GM12878 (cell line): Measurements from ENCODE around the gene LOXL4. TPM values are rescaled to one million over a fixed set of nuclear protein-coding genes. Genes with fewer than 3 reads are reported as not detected.
"Not testable (repeated sequence)": the region's sequence is repeated elsewhere in the genome, so short reads cannot be mapped to it uniquely, and the experiment has no call there.

Experiments
- ATAC-seq: fragments of 200-7000 bp; cut with Tn5 transposase; 3 replicates; pipeline ENCODE4 v1.9.1; 2020; ENCODE audit warnings: mild to moderate bottlenecking, moderate library complexity
- BruUV-seq: library from RNA; stranded (reverse); fragments of 400-500 nt; replicated peaks from 2 replicates; lab custom pipeline; 2021; lab: Mats Ljungman, UMichigan
- CTCF ChIA-PET: fragments of 300-600 bp; sonication (Branson Sonifier 250); formaldehyde crosslinking; extraction: SDS; loops from one replicate; lab custom pipeline; 2021; ENCODE audit warnings: inconsistent platforms; lab: Yijun Ruan, JAX
- POLR2A ChIA-PET: fragments of 350-600 bp; formaldehyde crosslinking; extraction: SDS; loops from one replicate; lab custom pipeline; 2021; ENCODE audit warnings: inconsistent platforms; lab: Charles Lee
- RAD21 ChIA-PET: fragments of 300-600 bp; sonication (Branson Sonifier 250); formaldehyde crosslinking; loops from one replicate; lab custom pipeline; 2023; ENCODE audit warnings: antibody characterized with exemption; ENCODE audit not compliant: unreplicated experiment; lab: Charles Lee
- SMC1A ChIA-PET: fragments of 300-600 bp; sonication (Branson Sonifier 250); formaldehyde crosslinking; loops from one replicate; lab custom pipeline; 2023; ENCODE audit not compliant: unreplicated experiment, uncharacterized antibody; lab: Charles Lee
- DNase-seq: peaks from one replicate; pipeline ENCODE4 v3.0.0-alpha.2; 2011; ENCODE audit warnings: low read depth, low spot score
- FAIRE-seq: peaks from 3 replicates; lab custom pipeline; 2011; peaks lifted over from hg19 to GRCh38; lab: Jason Lieb, UNC
- H2AFZ ChIP-seq: 2 replicates; pipeline ENCODE4 v1.6.0; 2011; ENCODE audit warnings: low read depth, low read length, control low read depth; ENCODE audit not compliant: control insufficient read depth
- H3K27ac ChIP-seq: 2 replicates; pipeline ENCODE4 v1.5.1; 2011; ENCODE audit warnings: control low read depth; ENCODE audit not compliant: control insufficient read depth, insufficient read depth
- H3K27me3 ChIP-seq, 2 experiments: replicated peaks in 1 of 2; 2 replicates each; pipeline versions ENCODE4 v1.6.0 to v1.6.1; 2011; ENCODE audit warnings: low read length in 1 of 2; ENCODE audit not compliant: control insufficient read depth in 2 of 2, insufficient read depth in 2 of 2
- H3K36me3 ChIP-seq, 2 experiments: 2 replicates each; pipeline ENCODE4 v1.5.1; 2011; ENCODE audit warnings: low read length in 1 of 2; ENCODE audit not compliant: control insufficient read depth in 2 of 2, insufficient read depth in 2 of 2
- H3K4me1 ChIP-seq: 2 replicates; pipeline ENCODE4 v1.6.1; 2011; ENCODE audit warnings: mild to moderate bottlenecking, low read length, moderate library complexity, mixed read lengths; ENCODE audit not compliant: control insufficient read depth, insufficient read depth
- H3K4me2 ChIP-seq: 2 replicates; pipeline ENCODE4 v1.6.0; 2011; ENCODE audit warnings: control low read depth; ENCODE audit not compliant: control insufficient read depth, insufficient read depth
- H3K4me3 ChIP-seq: fragments of 200-600 bp; sonication (generic); 2 replicates; pipeline ENCODE4 v1.5.1; 2016
- H3K79me2 ChIP-seq: 2 replicates; pipeline ENCODE4 v1.6.0; 2011; ENCODE audit warnings: low read length; ENCODE audit not compliant: control insufficient read depth, insufficient read depth
- H3K9ac ChIP-seq: 2 replicates; pipeline ENCODE4 v1.8.0; 2011; ENCODE audit warnings: low read length, control low read depth, mixed read lengths; ENCODE audit not compliant: control insufficient read depth, insufficient read depth
- H3K9me3 ChIP-seq: replicated peaks from 3 replicates; pipeline ENCODE4 v1.5.1; 2011; ENCODE audit warnings: mild to moderate bottlenecking, low read length; ENCODE audit not compliant: control insufficient read depth, insufficient read depth
- H4K20me1 ChIP-seq: 2 replicates; pipeline ENCODE4 v1.6.0; 2011; ENCODE audit not compliant: control insufficient read depth, insufficient read depth
- BACH1 ChIP-seq: fragments of 450-650 bp; IDR thresholded peaks from 2 replicates; pipeline ENCODE4 v1.6.1; 2017; ENCODE audit warnings: mild to moderate bottlenecking, borderline replicate concordance
- BHLHE40 ChIP-seq, 2 experiments: fragments of 450-650 bp in 1 of 2; IDR thresholded peaks; 2 replicates each; pipeline ENCODE4 v1.6.1; 2011 to 2017; ENCODE audit warnings: low read depth in 2 of 2, borderline replicate concordance in 1 of 2, improper control_type of control experiment in 1 of 2, low read length in 1 of 2, mild to moderate bottlenecking in 1 of 2
- EED ChIP-seq: sonication (generic); IDR thresholded peaks from 2 replicates; pipeline ENCODE4 v1.6.1; 2016; ENCODE audit warnings: antibody characterized with exemption, low read depth
- LARP7 ChIP-seq: fragments of 450-650 bp; IDR thresholded peaks from 2 replicates; pipeline ENCODE4 v1.6.1; 2017; ENCODE audit warnings: mild to moderate bottlenecking
- NFIC ChIP-seq: IDR thresholded peaks from 2 replicates; pipeline ENCODE4 v1.6.1; 2012; ENCODE audit warnings: low read depth, mild to moderate bottlenecking, inconsistent platforms, low read length, moderate library complexity
- RELA ChIP-seq: fragments of 450-650 bp; IDR thresholded peaks from 2 replicates; pipeline ENCODE4 v1.8.0; 2014; ENCODE audit warnings: borderline replicate concordance; ENCODE audit not compliant: partially characterized antibody
- RFX5 ChIP-seq: IDR thresholded peaks from 2 replicates; pipeline ENCODE4 v1.6.1; 2011; ENCODE audit warnings: low read depth, low read length, improper control_type of control experiment
- ZNF207 ChIP-seq: fragments of 450-650 bp; IDR thresholded peaks from 2 replicates; pipeline ENCODE4 v1.6.1; 2014; ENCODE audit warnings: antibody characterized with exemption, mild to moderate bottlenecking, borderline replicate concordance
- ZNF622 ChIP-seq: fragments of 450-650 bp; IDR thresholded peaks from 2 replicates; pipeline ENCODE4 v1.6.1; 2017; ENCODE audit warnings: mild to moderate bottlenecking, inconsistent platforms
- ZNF687 ChIP-seq: fragments of 450-650 bp; IDR thresholded peaks from 2 replicates; pipeline ENCODE4 v1.6.1; 2017; ENCODE audit warnings: mild to moderate bottlenecking, moderate library complexity
- WGBS: methylation state at CpG from one replicate; pipeline ENCODE4 v1.1.6; 2016; ENCODE audit warnings: low lambda C conversion rate; ENCODE audit not compliant: insufficient replicate concordance, insufficient coverage; ENCODE audit errors: missing lambda C conversion rate; 5-methylcytosine and 5-hydroxymethylcytosine counted together
- in situ Hi-C: fragments of 300-500 bp; cut with MboI; formaldehyde crosslinking; loops from 9 replicates; pipeline ENCODE4 v1.14.3; 2018; ENCODE audit warnings: mixed read lengths
- intact Hi-C: fragments of 100-400 bp; cut with micrococcal nuclease; formaldehyde crosslinking; loops from one replicate; pipeline ENCODE4 v1.14.2; 2022; ENCODE audit not compliant: unreplicated experiment
- polyA plus RNA-seq, 11 experiments: library from polyadenylated mRNA; depleted of rRNA in 4 of 11; unstranded in 6 of 11; stranded (reverse) in 5 of 11; fragments of >200 nt; fragmentation: Nextera tagmentation in 4 of 11; fragmentation: Illumina TruSeq in 1 of 11; extraction: Ambion mirVana in 4 of 11; extraction: Trizol in 1 of 11; gene quantifications; 1 replicate in 1 of 11; 2 replicates in 10 of 11; pipeline versions ENCODE4 v1.2.1 to v1.2.3, GENCODE V29; 2011 to 2016; ENCODE audit warnings: inconsistent platforms in 2 of 11, missing spikeins in 2 of 11, low read depth in 1 of 11
- total RNA-seq, 4 experiments: library from RNA; depleted of rRNA in 3 of 4; stranded (reverse); fragments of >200 nt in 3 of 4; fragmentation: Illumina TruSeq in 1 of 4; extraction: Trizol in 1 of 4; gene quantifications; 2 replicates each; pipeline versions ENCODE4 v1.2.1 to v1.2.3, GENCODE V29; 2013 to 2021
- TF ChIP-seq, protein P1 (sequence below): IDR thresholded peaks from 2 replicates; pipeline ENCODE4 v1.6.1; 2012; ENCODE audit warnings: low read depth, low read length, improper control_type of control experiment

Gene LOXL4
- total and polyA plus RNA-seq, 10 of the 15 experiments (the other 5 are each of a cell fraction or from before 2014, with no cell fraction given): 0.02 to 0.12 (median 0.08) TPM; not detected in 3

- TF ChIP-seq ZNF687 (no peak), BHLHE40 (IDR thresholded peaks at IDR 0.05; ENCODE audit: borderline replicate concordance in 1 of 2, low read depth in 2 of 2, low read length in 1 of 2) (no peak), ZNF207 (no peak), RFX5 (no peak), ZNF622 (no peak), EED (no peak), NFIC (no peak), BACH1 (no peak), LARP7 (no peak), RELA (no peak)
- TF ChIP-seq, protein P1, sequence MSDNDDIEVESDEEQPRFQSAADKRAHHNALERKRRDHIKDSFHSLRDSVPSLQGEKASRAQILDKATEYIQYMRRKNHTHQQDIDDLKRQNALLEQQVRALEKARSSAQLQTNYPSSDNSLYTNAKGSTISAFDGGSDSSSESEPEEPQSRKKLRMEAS: no peak
These were observed 36.6 kb downstream of the LOXL4 start (continued) for GRCh38 chr10:98231417-98231816.

DNA sequence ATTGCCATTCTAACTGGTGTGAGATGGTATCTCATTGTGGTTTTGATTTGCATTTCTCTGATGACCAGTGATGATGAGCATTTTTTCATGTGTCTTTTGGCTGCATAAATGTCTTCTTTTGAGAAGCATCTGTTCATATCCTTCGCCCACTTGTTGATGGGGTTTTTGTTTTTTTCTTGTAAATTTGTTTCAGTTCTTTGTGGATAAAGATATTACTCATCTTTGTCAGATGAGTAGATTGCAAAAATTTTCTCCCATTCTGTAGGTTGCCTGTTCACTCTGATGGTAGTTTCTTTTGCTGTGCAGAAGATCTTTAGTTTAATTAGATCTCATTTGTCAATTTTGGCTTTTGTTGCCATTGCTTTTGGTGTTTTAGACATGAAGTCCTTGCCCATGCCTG is 39.7 kb downstream of the LOXL4 start:
- H3K27me3 ChIP-seq, DNase-seq, RAD21 ChIA-PET, CTCF ChIA-PET, H3K4me2 ChIP-seq, H3K27ac ChIP-seq, POLR2A ChIA-PET, SMC1A ChIA-PET, H3K36me3 ChIP-seq, H3K9me3 ChIP-seq, H3K79me2 ChIP-seq, intact Hi-C loops, BruUV-seq, H2AFZ ChIP-seq, H3K9ac ChIP-seq, H4K20me1 ChIP-seq, H3K4me1 ChIP-seq, in situ Hi-C loops, ATAC-seq, H3K4me3 ChIP-seq, FAIRE-seq: not testable (repeated sequence)
- WGBS: 8% methylated on average over 1 of the region's 1 CpG

- RAD21 ChIA-PET, FAIRE-seq, DNase-seq, H4K20me1 ChIP-seq, in situ Hi-C loops, H3K4me2 ChIP-seq, H3K9ac ChIP-seq, H3K9me3 ChIP-seq, H3K36me3 ChIP-seq, H3K79me2 ChIP-seq, ATAC-seq, CTCF ChIA-PET, SMC1A ChIA-PET, H2AFZ ChIP-seq, H3K4me3 ChIP-seq, H3K27me3 ChIP-seq, intact Hi-C loops, H3K27ac ChIP-seq, POLR2A ChIA-PET, H3K4me1 ChIP-seq, BruUV-seq: not testable (repeated sequence)
- WGBS: 98% methylated on average over 3 of the region's 3 CpGs
These were observed 40.3 kb downstream of the LOXL4 start for GRCh38 chr10:98227713-98228112.
